Astrocyte of the spinal cord (primary cell): ENCODE results near the gene SLC2A1.
"Not testable (repeated sequence)": the region's sequence is repeated elsewhere in the genome, so short reads cannot be mapped to it uniquely, and the experiment has no call there.

Experiments
- DNase-seq: peaks from one replicate; pipeline ENCODE4 v3.0.0; 2011; ENCODE audit warnings: low read depth, low spot score
- H3K4me3 ChIP-seq: 2 replicates; pipeline ENCODE4 v1.5.1; 2011; ENCODE audit warnings: low read depth, mild to moderate bottlenecking, low read length, moderate library complexity
- in situ Hi-C: cut with HindIII; loops from 2 replicates; pipeline ENCODE4 v1.10.0; 2017; ENCODE audit warnings: low sequenced_read_pairs
- TF ChIP-seq, protein P1 (sequence below): IDR thresholded peaks from 2 replicates; pipeline ENCODE4 v1.5.1; 2012; ENCODE audit warnings: low read depth, mild to moderate bottlenecking, low read length, inconsistent platforms

Gene SLC2A1

DNA sequence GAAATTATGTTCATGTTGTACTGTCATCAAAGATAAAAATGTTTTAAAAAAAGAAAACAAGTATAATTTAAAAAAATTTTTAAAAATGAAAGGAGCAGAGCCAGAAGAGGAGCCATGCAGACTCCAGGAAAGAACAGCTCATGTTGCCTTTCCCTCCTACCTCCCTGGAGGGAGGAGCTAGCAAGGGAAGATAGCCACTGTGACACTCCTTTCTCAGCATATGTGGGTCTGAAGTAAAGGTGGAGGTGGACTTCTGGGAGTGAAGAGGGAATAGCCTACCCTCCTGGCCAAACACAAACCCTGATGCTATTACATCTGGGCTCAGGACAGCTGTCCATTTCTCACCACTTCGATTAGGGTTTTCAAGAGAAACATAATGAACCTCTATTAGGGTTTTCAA is 54.2 kb downstream of the SLC2A1 start:
- H3K4me3 ChIP-seq = no peak overlapping the region
- in situ Hi-C loops = loop anchor here (25.0 kb wide), 1 partner anchor 158 kb away; no protein-coding TSS in a partner anchor
- TF ChIP-seq, protein P1, sequence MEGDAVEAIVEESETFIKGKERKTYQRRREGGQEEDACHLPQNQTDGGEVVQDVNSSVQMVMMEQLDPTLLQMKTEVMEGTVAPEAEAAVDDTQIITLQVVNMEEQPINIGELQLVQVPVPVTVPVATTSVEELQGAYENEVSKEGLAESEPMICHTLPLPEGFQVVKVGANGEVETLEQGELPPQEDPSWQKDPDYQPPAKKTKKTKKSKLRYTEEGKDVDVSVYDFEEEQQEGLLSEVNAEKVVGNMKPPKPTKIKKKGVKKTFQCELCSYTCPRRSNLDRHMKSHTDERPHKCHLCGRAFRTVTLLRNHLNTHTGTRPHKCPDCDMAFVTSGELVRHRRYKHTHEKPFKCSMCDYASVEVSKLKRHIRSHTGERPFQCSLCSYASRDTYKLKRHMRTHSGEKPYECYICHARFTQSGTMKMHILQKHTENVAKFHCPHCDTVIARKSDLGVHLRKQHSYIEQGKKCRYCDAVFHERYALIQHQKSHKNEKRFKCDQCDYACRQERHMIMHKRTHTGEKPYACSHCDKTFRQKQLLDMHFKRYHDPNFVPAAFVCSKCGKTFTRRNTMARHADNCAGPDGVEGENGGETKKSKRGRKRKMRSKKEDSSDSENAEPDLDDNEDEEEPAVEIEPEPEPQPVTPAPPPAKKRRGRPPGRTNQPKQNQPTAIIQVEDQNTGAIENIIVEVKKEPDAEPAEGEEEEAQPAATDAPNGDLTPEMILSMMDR = no peak
- no peak for DNase-seq

DNA sequence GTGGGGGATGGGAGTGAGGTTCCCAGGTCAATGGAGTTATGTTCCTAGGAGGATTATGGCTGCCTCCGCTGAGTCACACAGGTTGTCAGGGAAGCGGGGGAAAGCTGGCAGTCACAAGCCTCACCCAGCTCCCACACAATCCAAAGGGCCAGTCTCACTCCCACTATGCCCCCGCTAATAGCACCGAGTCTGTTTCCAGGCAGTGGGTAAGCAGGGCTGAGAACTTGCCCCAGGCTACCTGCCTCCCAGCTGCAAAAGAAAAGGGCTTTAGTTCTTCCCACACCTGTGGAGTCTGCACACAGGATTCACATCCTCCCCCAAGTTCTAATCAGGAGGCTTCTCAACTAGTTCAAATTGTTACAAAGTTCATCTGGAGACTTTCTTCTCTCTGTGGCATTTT is 58.7 kb downstream of the SLC2A1 start:
- in situ Hi-C loops = loop anchor here (25.0 kb wide), 1 partner anchor 162 kb away; no protein-coding TSS in a partner anchor
- H3K4me3 ChIP-seq, DNase-seq: not testable (repeated sequence)

DNA sequence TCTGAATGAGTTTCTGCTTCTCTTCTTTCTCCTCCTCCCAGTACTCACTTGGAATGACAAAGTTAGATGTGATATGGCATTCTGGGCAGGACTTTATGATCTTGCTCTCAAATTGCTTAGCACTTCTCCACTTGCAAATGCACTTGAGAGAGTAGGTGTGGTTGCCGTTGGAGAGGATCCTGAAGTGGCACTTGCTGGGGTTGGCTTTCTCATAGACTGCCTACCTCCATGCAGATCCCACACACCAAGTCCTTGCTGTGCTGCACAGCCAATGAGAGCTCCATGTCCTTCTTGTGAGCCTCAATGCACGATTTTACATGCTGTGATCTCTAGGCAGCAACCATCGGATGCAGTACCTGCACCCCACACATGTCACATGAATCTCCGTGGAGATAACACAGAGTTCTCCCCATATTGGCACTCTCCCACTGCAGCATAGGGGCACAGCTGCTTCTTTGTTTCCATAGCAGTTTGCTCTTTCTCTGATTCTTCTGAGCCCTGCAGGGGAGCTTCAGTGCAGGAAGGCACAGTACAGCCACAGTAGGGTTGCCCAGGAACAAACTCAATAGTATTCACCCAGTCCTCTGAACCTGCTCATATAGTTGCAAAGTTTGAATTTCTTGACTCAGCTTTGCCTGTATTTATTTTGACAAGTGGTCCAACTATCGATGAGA is 67.1 kb downstream of the SLC2A1 start:
- TF ChIP-seq, protein P1 = no peak
- DNase-seq = no peak
- H3K4me3 ChIP-seq = no peak overlapping the region
- in situ Hi-C loops = no loop called here

DNA sequence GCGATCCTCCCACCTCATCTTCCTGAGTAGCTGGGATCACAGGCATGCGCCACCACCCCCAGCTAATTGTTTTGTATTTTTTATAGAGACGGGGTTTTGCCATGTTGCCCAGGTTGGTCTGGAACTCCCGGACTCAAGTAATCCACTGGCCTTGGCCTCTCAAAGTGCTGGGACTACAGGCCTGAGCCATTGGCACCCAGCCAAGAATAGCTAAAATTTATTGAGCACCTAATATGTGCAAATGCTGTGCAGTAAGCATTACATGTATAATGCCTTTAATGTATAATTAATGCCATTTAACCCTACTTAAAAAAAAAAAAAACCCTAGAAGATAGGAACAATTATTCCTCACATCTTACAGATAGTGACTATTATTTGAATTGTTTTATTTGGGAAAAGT is 69.4 kb downstream of the SLC2A1 start:
- in situ Hi-C loops = no loop called here
- DNase-seq = no peak
- no peak overlapping the region for H3K4me3 ChIP-seq
- TF ChIP-seq, protein P1 = no peak

DNA sequence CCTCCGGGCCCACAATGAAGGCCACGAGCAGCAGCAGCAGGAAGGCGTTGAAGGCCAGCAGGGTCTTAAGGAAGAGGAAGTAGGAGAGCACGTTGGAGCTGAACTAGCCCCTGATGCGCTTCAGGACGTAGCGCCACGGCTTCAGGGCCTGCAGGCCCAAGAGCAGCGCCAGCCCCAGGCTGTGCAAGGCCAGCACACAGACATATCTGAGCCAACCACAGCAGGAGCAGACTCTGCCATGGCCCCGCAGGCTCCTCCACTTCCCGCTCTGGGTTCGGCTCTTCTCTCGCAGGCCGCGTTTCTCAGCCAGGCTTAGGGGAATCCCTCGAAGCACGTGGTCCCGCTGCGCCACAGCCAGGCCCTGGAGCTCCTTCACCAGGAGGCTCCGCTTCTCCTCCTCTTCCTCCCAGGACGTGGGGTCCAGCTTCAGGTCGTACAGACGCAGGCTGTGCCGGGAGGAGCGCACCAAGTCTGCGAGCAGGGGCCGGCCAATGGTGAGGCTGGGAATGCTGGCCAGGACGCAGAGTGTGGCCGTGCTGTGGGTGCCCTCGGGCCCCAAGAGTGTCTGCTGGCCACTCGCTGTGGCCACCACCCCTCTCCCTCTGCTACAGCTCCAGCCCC is 70.5 kb downstream of the SLC2A1 start:
- H3K4me3 ChIP-seq = no peak overlapping the region
- DNase-seq = no peak
- in situ Hi-C loops = no loop called here
- TF ChIP-seq, protein P1 = no peak

DNA sequence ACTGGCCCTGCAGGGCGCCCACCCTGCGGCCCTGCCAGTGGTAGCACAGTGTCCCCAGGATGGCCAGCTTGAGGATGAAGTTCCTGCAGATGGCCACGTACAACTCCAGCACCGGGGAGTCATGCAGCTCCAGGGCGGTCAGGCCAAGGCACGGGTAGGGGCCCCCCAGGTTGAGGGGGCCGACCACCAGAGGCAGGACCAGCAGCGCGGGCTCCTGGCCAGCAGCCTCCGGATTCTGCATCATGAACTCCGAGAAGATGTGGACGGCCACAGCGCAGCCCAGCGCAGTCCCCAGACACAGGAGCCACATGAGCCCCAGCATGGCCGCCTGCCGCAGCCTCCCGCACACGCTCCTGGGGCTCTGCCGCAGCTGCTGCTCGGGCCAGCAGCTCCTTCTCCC is 71.3 kb downstream of the SLC2A1 start:
- no peak for DNase-seq
- in situ Hi-C loops = no loop called here
- TF ChIP-seq, protein P1 = no peak
- no peak overlapping the region for H3K4me3 ChIP-seq

DNA sequence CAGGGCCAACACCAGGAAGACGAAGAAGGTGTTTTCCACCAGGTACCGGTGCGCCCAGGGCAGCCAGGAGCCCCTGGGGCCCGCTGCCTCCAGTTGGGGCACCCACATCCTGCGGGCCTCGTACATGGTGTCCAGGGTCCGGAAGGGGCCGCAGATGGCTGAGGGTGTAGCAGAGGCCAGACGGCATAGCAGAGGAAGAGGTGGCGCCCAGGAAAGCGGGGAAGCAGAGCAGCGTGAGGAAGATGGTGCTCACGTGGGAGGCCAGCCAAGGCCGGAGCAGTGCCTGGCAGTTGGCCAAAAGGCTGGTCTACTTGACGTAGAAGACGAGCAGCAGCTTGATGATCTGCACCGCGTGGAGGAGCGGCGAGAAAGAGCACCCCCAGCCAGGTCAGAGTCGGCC is 71.9 kb downstream of the SLC2A1 start:
- in situ Hi-C loops = no loop called here
- no peak for DNase-seq
- TF ChIP-seq, protein P1 = no peak
- no peak overlapping the region for H3K4me3 ChIP-seq
